ENCODE results near the gene YPEL2. TPM values are rescaled to one million over a fixed set of nuclear protein-coding genes. Genes with fewer than 3 reads are reported as not detected.

YPEL2 gene
- polyA plus RNA-seq, 1 of the 3 experiments (the other 2 are of a cell fraction): 3.2 TPM

GRCh38 chr17:59368218-59368857, 36.9 kb downstream of the YPEL2 start:
- H3K4me3 ChIP-seq (ENCODE audit: low read depth in 2 of 2, low read length in 1 of 2): no peak overlapping the region
- peaks cover 16% of the 10 kb centered on the region; the same call in 1 of the 2 replicates for H3K79me2 ChIP-seq (ENCODE audit: insufficient read depth)
- H3K9me3 ChIP-seq: no peaks in the 10 kb centered on the region
- no peaks in the 10 kb centered on the region for H3K36me3 ChIP-seq (replicated peaks in 1 of 2; ENCODE audit: control insufficient read depth in 1 of 2, insufficient read depth in 2 of 2, low read length in 1 of 2)
- 91% methylated on average over 7 of the region's 7 CpGs for WGBS (ENCODE audit: low lambda C conversion rate)
- ChIA-PET CTCF (interaction anchor here (1.6 kb wide), 1 partner anchor 9 kb away, joined by 3 read pairs; no protein-coding TSS in a partner anchor), POLR2A (no interaction called here)
- H3K9me2 ChIP-seq: no peaks in the 10 kb centered on the region
- H3K27me3 ChIP-seq (ENCODE audit: insufficient read depth): no peaks in the 10 kb centered on the region
- H3K9ac ChIP-seq: no peak overlapping the region
- H3K4me1 ChIP-seq (ENCODE audit: control insufficient read depth in 1 of 2, insufficient read depth in 2 of 2, low read depth in 1 of 2, low read length in 1 of 2): peaks cover 53 to 60% of the 10 kb centered on the region in 2 experiments
- no peak overlapping the region for H2AFZ ChIP-seq (ENCODE audit: low read depth)
- H4K20me1 ChIP-seq (ENCODE audit: insufficient read depth): no peaks in the 10 kb centered on the region
- H3F3A ChIP-seq (replicated peaks; ENCODE audit: insufficient read depth): peaks cover 9% of the 10 kb centered on the region
- TF ChIP-seq PBX3 (IDR thresholded peaks at IDR 0.05) (no peak), REST (IDR thresholded peaks at IDR 0.05; ENCODE audit: low read depth, low read length) (no peak), JUND (IDR thresholded peaks at IDR 0.05) (no peak), CHD2 (IDR thresholded peaks at IDR 0.05; ENCODE audit: low read length, partially characterized antibody) (no peak), IRF3 (IDR thresholded peaks at IDR 0.05; ENCODE audit: low read depth, low read length) (no peak), TAF1 (IDR thresholded peaks at IDR 0.05; ENCODE audit: borderline replicate concordance, low read depth, low read length) (no peak), USF1 (IDR thresholded peaks at IDR 0.05; ENCODE audit: borderline replicate concordance, low read depth) (no peak), NRF1 (IDR thresholded peaks at IDR 0.05; ENCODE audit: low read depth, low read length) (no peak), MEF2A (IDR thresholded peaks at IDR 0.05; ENCODE audit: borderline replicate concordance, low read depth) (no peak), YY1 (IDR thresholded peaks at IDR 0.05; ENCODE audit: low read depth) (no peak), RXRA (IDR thresholded peaks at IDR 0.05; ENCODE audit: borderline replicate concordance, low read depth) (no peak), MAX (IDR thresholded peaks at IDR 0.05; ENCODE audit: low read depth) (no peak), GATA2 (CRISPR knock-in tag; IDR thresholded peaks at IDR 0.05) (no peak), RFX5 (IDR thresholded peaks at IDR 0.05; ENCODE audit: low read length) (no peak), SMC3 (IDR thresholded peaks at IDR 0.05; ENCODE audit: low read depth, low read length) (no peak), NFIC (IDR thresholded peaks at IDR 0.05; ENCODE audit: borderline replicate concordance) (no peak)
- H3K27ac ChIP-seq (ENCODE audit: low read depth in 2 of 2, low read length in 1 of 2): no peak overlapping the region; a peak in 1 of 4 replicates
- DNase-seq: no peak
- H3K4me2 ChIP-seq: no peak overlapping the region

Data from SK-N-SH (cell line).